ENCODE results near the gene NTN3. TPM values are rescaled to one million over a fixed set of nuclear protein-coding genes. Genes with fewer than 3 reads are reported as not detected.

The NTN3 gene
- total and polyA plus RNA-seq, 2 donors from 2014 or later = 0.28 TPM; not detected in 1

GRCh38 chr16:2520784-2521531 is 49.9 kb downstream of the NTN3 start:
- H3K9me3 ChIP-seq (ENCODE audit: control insufficient read depth in 2 of 3, insufficient read depth in 1 of 3, low read length in 3 of 3) = no peaks in the 10 kb centered on the region
- peaks cover 0 to 48% (median 20%) of the 10 kb centered on the region in 3 donors for H3K4me1 ChIP-seq (ENCODE audit: control insufficient read depth in 2 of 3, insufficient read depth in 2 of 3, low read depth in 1 of 3, low read length in 3 of 3)
- FAIRE-seq = no peak
- H3K9ac ChIP-seq (ENCODE audit: low read length in 3 of 3) = peak overlapping the region in 1 of 3 donors; percentile 4
- no peaks in the 10 kb centered on the region for H3K27me3 ChIP-seq (ENCODE audit: control insufficient read depth, insufficient read depth, low read length)
- H3K4me3 ChIP-seq (ENCODE audit: low read length in 3 of 3) = peak overlapping the region; percentile 12 to 61 (median 31)
- no peak overlapping the region for H3K27ac ChIP-seq (ENCODE audit: low read depth in 2 of 2, low read length in 2 of 2)
- DNase-seq = peak in 2 of 5 donors; percentile 70 to 82
- intact Hi-C loops (cut with DNase I) = no loop called here
- TF ChIP-seq, protein P1, sequence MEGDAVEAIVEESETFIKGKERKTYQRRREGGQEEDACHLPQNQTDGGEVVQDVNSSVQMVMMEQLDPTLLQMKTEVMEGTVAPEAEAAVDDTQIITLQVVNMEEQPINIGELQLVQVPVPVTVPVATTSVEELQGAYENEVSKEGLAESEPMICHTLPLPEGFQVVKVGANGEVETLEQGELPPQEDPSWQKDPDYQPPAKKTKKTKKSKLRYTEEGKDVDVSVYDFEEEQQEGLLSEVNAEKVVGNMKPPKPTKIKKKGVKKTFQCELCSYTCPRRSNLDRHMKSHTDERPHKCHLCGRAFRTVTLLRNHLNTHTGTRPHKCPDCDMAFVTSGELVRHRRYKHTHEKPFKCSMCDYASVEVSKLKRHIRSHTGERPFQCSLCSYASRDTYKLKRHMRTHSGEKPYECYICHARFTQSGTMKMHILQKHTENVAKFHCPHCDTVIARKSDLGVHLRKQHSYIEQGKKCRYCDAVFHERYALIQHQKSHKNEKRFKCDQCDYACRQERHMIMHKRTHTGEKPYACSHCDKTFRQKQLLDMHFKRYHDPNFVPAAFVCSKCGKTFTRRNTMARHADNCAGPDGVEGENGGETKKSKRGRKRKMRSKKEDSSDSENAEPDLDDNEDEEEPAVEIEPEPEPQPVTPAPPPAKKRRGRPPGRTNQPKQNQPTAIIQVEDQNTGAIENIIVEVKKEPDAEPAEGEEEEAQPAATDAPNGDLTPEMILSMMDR (IDR thresholded peaks at IDR 0.05; ENCODE audit: borderline replicate concordance, extremely low read depth, insufficient read depth) = no peak
- H3K36me3 ChIP-seq (ENCODE audit: control insufficient read depth in 2 of 3, insufficient read depth in 3 of 3, low read length in 3 of 3) = peaks cover 0 to 23% (median 0%) of the 10 kb centered on the region in 3 donors

Small RNA genes lying within 50 kb of the gene (microRNA-seq; reads per million reads assigned to microRNA genes)
- gene MIR6767 (not detected), gene MIR6768 (not detected)

Other genes with a start within 250 kb of the NTN3 start
- gene E4F1, start 247.7 kb upstream of the NTN3 start, total RNA-seq = 26.0 TPM
- 13.6 TPM for gene E4F1, start 247.7 kb upstream of the NTN3 start, polyA plus RNA-seq (ENCODE audit: insufficient read depth, low read depth, low replicate concordance)
- 0.88 TPM for gene DNASE1L2, start 234.9 kb upstream of the NTN3 start, total RNA-seq
- 0.88 TPM for gene DNASE1L2, start 234.9 kb upstream of the NTN3 start, polyA plus RNA-seq (ENCODE audit: insufficient read depth, low read depth, low replicate concordance)
- gene ECI1, start 219.7 kb upstream of the NTN3 start, total RNA-seq = 98.1 TPM
- 233 TPM for gene ECI1, start 219.7 kb upstream of the NTN3 start, polyA plus RNA-seq (ENCODE audit: insufficient read depth, low read depth, low replicate concordance)
- gene RNPS1, start 203.2 kb upstream of the NTN3 start, total RNA-seq = 134 TPM
- gene RNPS1, start 203.2 kb upstream of the NTN3 start, polyA plus RNA-seq (ENCODE audit: insufficient read depth, low read depth, low replicate concordance) = 102 TPM
- 35.5 TPM for gene ABCA3, start 130.6 kb upstream of the NTN3 start, total RNA-seq
- gene ABCA3, start 130.6 kb upstream of the NTN3 start, polyA plus RNA-seq (ENCODE audit: insufficient read depth, low read depth, low replicate concordance) = 5.5 TPM
- gene CCNF, start 41.9 kb upstream of the NTN3 start, total RNA-seq = 2.9 TPM
- gene CCNF, start 41.9 kb upstream of the NTN3 start, polyA plus RNA-seq (ENCODE audit: insufficient read depth, low read depth, low replicate concordance) = 0.77 TPM
- 1.4 TPM for gene TEDC2, start 11.2 kb upstream of the NTN3 start, total RNA-seq
- 1.7 TPM for gene TEDC2, start 11.2 kb upstream of the NTN3 start, polyA plus RNA-seq (ENCODE audit: insufficient read depth, low read depth, low replicate concordance)
- 25.7 TPM for gene TBC1D24, start 3.8 kb downstream of the NTN3 start, total RNA-seq
- gene TBC1D24, start 3.8 kb downstream of the NTN3 start, polyA plus RNA-seq (ENCODE audit: insufficient read depth, low read depth, low replicate concordance) = 23.9 TPM
- 303 TPM for gene ATP6V0C, start 42.7 kb downstream of the NTN3 start, total RNA-seq
- gene ATP6V0C, start 42.7 kb downstream of the NTN3 start, polyA plus RNA-seq (ENCODE audit: insufficient read depth, low read depth, low replicate concordance) = 520 TPM
- 52.1 TPM for gene AMDHD2, start 49.1 kb downstream of the NTN3 start, total RNA-seq
- gene AMDHD2, start 49.1 kb downstream of the NTN3 start, polyA plus RNA-seq (ENCODE audit: insufficient read depth, low read depth, low replicate concordance) = 51.8 TPM
- gene CEMP1, start 60.1 kb downstream of the NTN3 start, total RNA-seq = 0.54 TPM
- not detected for gene CEMP1, start 60.1 kb downstream of the NTN3 start, polyA plus RNA-seq (ENCODE audit: insufficient read depth, low read depth, low replicate concordance)
- gene PDPK1, start 66.7 kb downstream of the NTN3 start, total RNA-seq = 52.3 TPM
- gene PDPK1, start 66.7 kb downstream of the NTN3 start, polyA plus RNA-seq (ENCODE audit: insufficient read depth, low read depth, low replicate concordance) = 14.3 TPM
- 19.9 TPM for gene KCTD5, start 211.2 kb downstream of the NTN3 start, total RNA-seq
- gene KCTD5, start 211.2 kb downstream of the NTN3 start, polyA plus RNA-seq (ENCODE audit: insufficient read depth, low read depth, low replicate concordance) = 12.8 TPM
- gene PRSS27, start 248.9 kb downstream of the NTN3 start, total RNA-seq = 2.1 TPM
- gene PRSS27, start 248.9 kb downstream of the NTN3 start, polyA plus RNA-seq (ENCODE audit: insufficient read depth, low read depth, low replicate concordance) = 0.41 TPM

Measured in kidney (tissue), 14 donors.